Lower leg skin (tissue), 3 donors: Measurements from ENCODE around the gene SRA1.

ENCODE experiments used
- CTCF ChIP-seq, 3 donors: fragments of 450-650 bp; IDR thresholded peaks; one replicate each; pipeline ENCODE4 v1.5.1; 2016; ENCODE audit warnings: antibody characterized with exemption in 3 of 3, mild to moderate bottlenecking in 3 of 3, moderate library complexity in 2 of 3
- POLR2A ChIP-seq, 2 donors: fragments of 450-650 bp; IDR thresholded peaks; one replicate each; pipeline ENCODE4 v1.6.1; 2016 to 2017; ENCODE audit warnings: antibody characterized with exemption in 2 of 2, mild to moderate bottlenecking in 1 of 2, moderate library complexity in 1 of 2

GRCh38 chr5:140564196-140565023 lies 7.1 kb upstream of the SRA1 start, which contains the start of the genes APBB3 and SLC35A4:
- TF ChIP-seq CTCF (IDR thresholded peaks at IDR 0.05) (no peak), POLR2A (IDR thresholded peaks at IDR 0.05) (peak in 1 of 2 donors; percentile 47)
